22Rv1 (cell line): ENCODE results near the gene ABCB8.
A peak's percentile ranks its signal among the peaks of the same experiment; 100 is the strongest.

Experiments used
- ZFX ChIP-seq: fragments of 450-650 bp; IDR thresholded peaks from 2 replicates; pipeline ENCODE4 v1.6.1; 2017; ENCODE audit warnings: antibody characterized with exemption, borderline replicate concordance
- TF ChIP-seq, protein P1 (sequence below): fragments of 450-650 bp; IDR thresholded peaks from 2 replicates; pipeline ENCODE4 v1.5.1; 2017; ENCODE audit warnings: mild to moderate bottlenecking

DNA sequence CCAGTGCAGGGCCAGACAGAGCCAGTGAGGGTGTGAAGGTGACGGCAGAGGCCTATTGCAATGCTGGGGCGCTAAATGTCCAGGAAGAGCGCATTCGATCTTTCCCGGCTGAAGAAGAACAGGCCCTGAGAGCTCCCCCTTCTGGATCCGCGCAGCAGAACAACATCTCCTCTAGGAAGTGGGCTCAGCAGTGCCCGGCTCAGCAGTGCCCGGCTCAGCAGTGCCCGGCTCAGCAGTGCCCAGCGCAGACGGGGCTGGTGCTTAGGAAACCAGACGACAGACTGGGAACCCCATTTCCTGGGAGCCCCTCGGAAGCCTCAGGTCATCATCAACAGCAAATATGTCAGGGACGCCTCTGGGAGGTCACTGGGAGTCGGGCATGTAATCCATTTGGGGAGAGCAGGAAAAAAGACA, 42.1 kb upstream of the ABCB8 start:
- no peak for TF ChIP-seq ZFX
- TF ChIP-seq, protein P1, sequence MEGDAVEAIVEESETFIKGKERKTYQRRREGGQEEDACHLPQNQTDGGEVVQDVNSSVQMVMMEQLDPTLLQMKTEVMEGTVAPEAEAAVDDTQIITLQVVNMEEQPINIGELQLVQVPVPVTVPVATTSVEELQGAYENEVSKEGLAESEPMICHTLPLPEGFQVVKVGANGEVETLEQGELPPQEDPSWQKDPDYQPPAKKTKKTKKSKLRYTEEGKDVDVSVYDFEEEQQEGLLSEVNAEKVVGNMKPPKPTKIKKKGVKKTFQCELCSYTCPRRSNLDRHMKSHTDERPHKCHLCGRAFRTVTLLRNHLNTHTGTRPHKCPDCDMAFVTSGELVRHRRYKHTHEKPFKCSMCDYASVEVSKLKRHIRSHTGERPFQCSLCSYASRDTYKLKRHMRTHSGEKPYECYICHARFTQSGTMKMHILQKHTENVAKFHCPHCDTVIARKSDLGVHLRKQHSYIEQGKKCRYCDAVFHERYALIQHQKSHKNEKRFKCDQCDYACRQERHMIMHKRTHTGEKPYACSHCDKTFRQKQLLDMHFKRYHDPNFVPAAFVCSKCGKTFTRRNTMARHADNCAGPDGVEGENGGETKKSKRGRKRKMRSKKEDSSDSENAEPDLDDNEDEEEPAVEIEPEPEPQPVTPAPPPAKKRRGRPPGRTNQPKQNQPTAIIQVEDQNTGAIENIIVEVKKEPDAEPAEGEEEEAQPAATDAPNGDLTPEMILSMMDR, result peak; percentile 97
